Mesenchymal stem cell (in vitro differentiated cells and primary cell): ENCODE data around the gene C1orf35.

Source experiments
- DNase-seq: peaks from one replicate; pipeline ENCODE4 v3.0.0-alpha.2; 2013
- H2AFZ ChIP-seq: one replicate; pipeline ENCODE4 v1.6.1; 2013; ENCODE audit warnings: low read depth, mild to moderate bottlenecking, control low read depth, inconsistent platforms, low read length, moderate library complexity
- H2AK5ac ChIP-seq: 2 replicates; pipeline ENCODE4 v1.6.1; 2013; ENCODE audit warnings: low read length, moderate library complexity, mild to moderate bottlenecking, inconsistent platforms; ENCODE audit not compliant: severe bottlenecking
- H2BK120ac ChIP-seq: one replicate; pipeline ENCODE4 v1.6.1; 2013; ENCODE audit warnings: low read depth, mild to moderate bottlenecking, inconsistent platforms, low read length, moderate library complexity
- H2BK12ac ChIP-seq, 2 experiments: one replicate each; pipeline ENCODE4 v1.6.1; 2013; ENCODE audit warnings: inconsistent platforms in 2 of 2, low read length in 2 of 2, mild to moderate bottlenecking in 2 of 2, moderate library complexity in 2 of 2, control low read depth in 1 of 2
- H2BK15ac ChIP-seq: one replicate; pipeline ENCODE4 v1.6.1; 2013; ENCODE audit warnings: mild to moderate bottlenecking, low read depth, inconsistent platforms; ENCODE audit not compliant: poor library complexity, severe bottlenecking
- H2BK5ac ChIP-seq: 2 replicates; pipeline ENCODE4 v1.6.1; 2013; ENCODE audit warnings: low read depth, mild to moderate bottlenecking, low read length, control low read depth, inconsistent platforms; ENCODE audit not compliant: poor library complexity, severe bottlenecking
- H3K14ac ChIP-seq, 2 experiments: one replicate each; pipeline ENCODE4 v1.6.1; 2013; ENCODE audit warnings: inconsistent platforms in 2 of 2, low read length in 2 of 2, control low read depth in 1 of 2, mild to moderate bottlenecking in 1 of 2, moderate library complexity in 1 of 2
- H3K18ac ChIP-seq, 2 experiments: one replicate each; pipeline ENCODE4 v1.6.1; 2013; ENCODE audit warnings: inconsistent platforms in 2 of 2, low read length in 2 of 2, control low read depth in 1 of 2, low read depth in 1 of 2, mild to moderate bottlenecking in 1 of 2
- H3K23ac ChIP-seq, 2 experiments: one replicate each; pipeline ENCODE4 v1.6.1; 2013; ENCODE audit warnings: inconsistent platforms in 2 of 2, low read length in 2 of 2, mild to moderate bottlenecking in 2 of 2, moderate library complexity in 2 of 2, control low read depth in 1 of 2
- H3K27ac ChIP-seq: 2 replicates; pipeline ENCODE4 v1.5.1; 2013; ENCODE audit warnings: mild to moderate bottlenecking, moderate library complexity, low read length, control low read depth, inconsistent platforms; ENCODE audit not compliant: poor library complexity, severe bottlenecking
- H3K27me3 ChIP-seq, 2 experiments: 2 replicates each; pipeline versions ENCODE4 v1.6.1 to v1.7.0; 2013; ENCODE audit warnings: low read length in 2 of 2, mild to moderate bottlenecking in 2 of 2, moderate library complexity in 2 of 2, control low read depth in 1 of 2, inconsistent platforms in 1 of 2; ENCODE audit not compliant: control insufficient read depth in 1 of 2, insufficient read depth in 1 of 2
- H3K36me3 ChIP-seq, 2 experiments: 2 replicates each; pipeline versions ENCODE4 v1.6.1 to v1.7.0; 2013; ENCODE audit warnings: low read length in 2 of 2, control low read depth in 1 of 2, inconsistent platforms in 1 of 2, low read depth in 1 of 2, mild to moderate bottlenecking in 1 of 2; ENCODE audit not compliant: insufficient read depth in 2 of 2, control insufficient read depth in 1 of 2
- H3K4ac ChIP-seq, 2 experiments: one replicate each; pipeline ENCODE4 v1.6.1; 2013; ENCODE audit warnings: inconsistent platforms in 2 of 2, low read length in 2 of 2, mild to moderate bottlenecking in 2 of 2, moderate library complexity in 2 of 2, control low read depth in 1 of 2, low read depth in 1 of 2
- H3K4me1 ChIP-seq: 2 replicates; pipeline ENCODE4 v1.6.1; 2013; ENCODE audit warnings: low read depth, low read length, control low read depth; ENCODE audit not compliant: control insufficient read depth, insufficient read depth
- H3K4me2 ChIP-seq: 2 replicates; pipeline ENCODE4 v1.6.1; 2013; ENCODE audit warnings: low read length, mild to moderate bottlenecking, inconsistent platforms; ENCODE audit not compliant: poor library complexity, severe bottlenecking
- H3K4me3 ChIP-seq, 2 experiments: 2 replicates each; pipeline versions ENCODE4 v1.5.1 to v1.7.0; 2013; ENCODE audit warnings: low read length in 2 of 2, mild to moderate bottlenecking in 2 of 2, control low read depth in 1 of 2, low read depth in 1 of 2; ENCODE audit not compliant: insufficient read depth in 1 of 2
- H3K79me1 ChIP-seq: replicated peaks from 2 replicates; pipeline ENCODE4 v1.6.1; 2013; ENCODE audit warnings: mild to moderate bottlenecking, control low read depth, low read length, inconsistent platforms; ENCODE audit not compliant: poor library complexity, severe bottlenecking
- H3K9ac ChIP-seq: 2 replicates; pipeline ENCODE4 v1.7.0; 2013; ENCODE audit warnings: mild to moderate bottlenecking, low read length, moderate library complexity
- H3K9me3 ChIP-seq: 2 replicates; pipeline ENCODE4 v1.7.0; 2013; ENCODE audit warnings: mild to moderate bottlenecking, low read length; ENCODE audit not compliant: control insufficient read depth
- H4K8ac ChIP-seq: one replicate; pipeline ENCODE4 v1.6.1; 2013; ENCODE audit warnings: inconsistent platforms, mild to moderate bottlenecking, low read length, moderate library complexity
- H4K91ac ChIP-seq: one replicate; pipeline ENCODE4 v1.6.1; 2013; ENCODE audit warnings: mild to moderate bottlenecking, low read length, inconsistent platforms
- WGBS: methylation state at CpG from one replicate; pipeline ENCODE4 v1.1.7; 2013; ENCODE audit warnings: mixed read lengths; 5-methylcytosine and 5-hydroxymethylcytosine counted together

The C1orf35 gene

DNA sequence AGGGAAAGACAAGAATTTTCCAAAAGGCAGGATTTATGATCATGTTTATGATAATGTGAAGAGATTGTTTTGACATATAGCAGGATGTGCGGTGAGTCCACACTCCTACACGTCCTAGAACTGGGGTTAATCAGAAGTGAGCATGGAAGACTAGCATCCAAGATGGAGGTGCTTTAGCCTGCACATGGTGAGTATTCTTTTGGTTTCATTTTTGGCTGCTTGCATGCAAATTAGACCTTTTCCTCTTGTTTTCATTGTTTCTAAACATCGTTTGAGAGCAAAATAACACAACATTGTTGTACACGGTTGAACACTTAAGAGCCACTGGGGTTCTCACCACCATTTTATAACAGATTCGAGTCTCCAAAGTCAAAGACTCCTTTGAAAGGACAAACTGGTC, 22.1 kb upstream of the C1orf35 start:
- Histone ChIP-seq H3K9me3 (no peaks in the 10 kb centered on the region), H3K9ac (no peak overlapping the region), H2BK15ac (no peak overlapping the region), H3K4ac (no peak overlapping the region), H4K8ac (no peak overlapping the region), H2BK120ac (no peak overlapping the region), H3K79me1 (no peaks in the 10 kb centered on the region), H3K27me3 (peaks cover 8 to 42% of the 10 kb centered on the region in 2 experiments), H3K14ac (no peak overlapping the region), H2BK5ac (no peak overlapping the region), H3K36me3 (no peaks in the 10 kb centered on the region), H3K4me3 (no peak overlapping the region), H2AFZ (no peak overlapping the region), H3K18ac (no peak overlapping the region), H2BK12ac (no peak overlapping the region), H2AK5ac (no peak overlapping the region), H4K91ac (no peak overlapping the region), H3K4me2 (no peak overlapping the region), H3K23ac (no peak overlapping the region), H3K27ac (no peak overlapping the region), H3K4me1 (no peaks in the 10 kb centered on the region)
- DNase-seq: no peak
- 67% methylated on average over 5 of the region's 5 CpGs for WGBS

GRCh38 chr1:228123505-228123904, 20.4 kb upstream of the C1orf35 start:
- Histone ChIP-seq H2BK5ac (no peak overlapping the region), H3K4me2 (no peak overlapping the region), H3K4me3 (no peak overlapping the region), H2AK5ac (no peak overlapping the region), H3K36me3 (no peaks in the 10 kb centered on the region), H4K8ac (no peak overlapping the region), H3K14ac (no peak overlapping the region), H4K91ac (no peak overlapping the region), H3K79me1 (no peaks in the 10 kb centered on the region), H2BK120ac (no peak overlapping the region), H3K9me3 (no peaks in the 10 kb centered on the region), H2BK12ac (no peak overlapping the region), H3K4ac (no peak overlapping the region), H3K27ac (no peak overlapping the region), H3K27me3 (peaks cover 3 to 42% of the 10 kb centered on the region in 2 experiments), H3K4me1 (no peaks in the 10 kb centered on the region), H3K9ac (no peak overlapping the region), H2BK15ac (no peak overlapping the region), H2AFZ (no peak overlapping the region), H3K23ac (no peak overlapping the region), H3K18ac (no peak overlapping the region)
- WGBS: 52% methylated on average over 2 of the region's 2 CpGs
- DNase-seq: no peak

- no peak overlapping the region for H2AK5ac ChIP-seq
- WGBS: no CpG with 5 or more reads among the region's 1 CpG
- no peak overlapping the region for H2BK12ac ChIP-seq
Measured at GRCh38 chr1:228122921-228123441, 19.9 kb upstream of the C1orf35 start.

GRCh38 chr1:228120857-228121489, 17.8 kb upstream of the C1orf35 start:
- no peak overlapping the region for H3K4me2 ChIP-seq
- H4K91ac ChIP-seq: no peak overlapping the region
- no peak overlapping the region for H3K4me3 ChIP-seq
- no peak overlapping the region for H3K23ac ChIP-seq
- no peak overlapping the region for H3K14ac ChIP-seq
- no peak overlapping the region for H2AK5ac ChIP-seq
- no peak overlapping the region for H4K8ac ChIP-seq
- H3K9me3 ChIP-seq: no peaks in the 10 kb centered on the region
- no peaks in the 10 kb centered on the region for H3K4me1 ChIP-seq
- WGBS: 73% methylated on average over 4 of the region's 5 CpGs
- peaks cover 0 to 33% of the 10 kb centered on the region in 2 experiments for H3K27me3 ChIP-seq
- H3K27ac ChIP-seq: no peak overlapping the region
- no peak overlapping the region for H3K4ac ChIP-seq
- no peak overlapping the region for H2BK120ac ChIP-seq
- H3K79me1 ChIP-seq: no peaks in the 10 kb centered on the region
- no peak for DNase-seq
- no peaks in the 10 kb centered on the region for H3K36me3 ChIP-seq
- no peak overlapping the region for H2BK15ac ChIP-seq
- H2AFZ ChIP-seq: no peak overlapping the region
- H3K9ac ChIP-seq: peak overlapping the region; percentile 80
- no peak overlapping the region for H2BK12ac ChIP-seq
- H3K18ac ChIP-seq: no peak overlapping the region
- no peak overlapping the region for H2BK5ac ChIP-seq

More at GRCh38 chr1:228122921-228123441, 19.9 kb upstream of the C1orf35 start:
- H3K23ac ChIP-seq: no peak overlapping the region
- H2AFZ ChIP-seq: no peak overlapping the region
- no peak overlapping the region for H2BK15ac ChIP-seq
- H3K18ac ChIP-seq: no peak overlapping the region
- no peak overlapping the region for H2BK5ac ChIP-seq
- H3K27me3 ChIP-seq: peaks cover 3 to 42% of the 10 kb centered on the region in 2 experiments
- H3K9ac ChIP-seq: no peak overlapping the region
- no peak overlapping the region for H3K27ac ChIP-seq
- no peak overlapping the region for H4K91ac ChIP-seq
- H3K36me3 ChIP-seq: no peaks in the 10 kb centered on the region
- H3K4me3 ChIP-seq: no peak overlapping the region
- no peak for DNase-seq
- H4K8ac ChIP-seq: no peak overlapping the region
- no peaks in the 10 kb centered on the region for H3K79me1 ChIP-seq
- no peaks in the 10 kb centered on the region for H3K9me3 ChIP-seq
- H3K14ac ChIP-seq: no peak overlapping the region
- H3K4ac ChIP-seq: no peak overlapping the region
- no peaks in the 10 kb centered on the region for H3K4me1 ChIP-seq
- H2BK120ac ChIP-seq: no peak overlapping the region
- H3K4me2 ChIP-seq: no peak overlapping the region
